Keratinocyte (primary cell): Measurements from ENCODE around the gene KIDINS220. TPM values are rescaled to one million over a fixed set of nuclear protein-coding genes. Genes with fewer than 3 reads are reported as not detected.

ENCODE experiments used
- DNase-seq: peaks from one replicate; pipeline ENCODE4 v3.0.0-alpha.2; 2011; ENCODE audit warnings: low read depth, missing footprints, low spot score
- FAIRE-seq: peaks from 2 replicates; lab custom pipeline; 2011; peaks lifted over from hg19 to GRCh38; lab: Jason Lieb, UNC
- H2AFZ ChIP-seq: 2 replicates; pipeline ENCODE4 v1.6.0; 2012; ENCODE audit warnings: low read length, control low read depth, inconsistent platforms; ENCODE audit not compliant: control insufficient read depth
- H3K27ac ChIP-seq: 2 replicates; pipeline ENCODE4 v1.5.1; 2011; ENCODE audit warnings: low read length; ENCODE audit not compliant: control insufficient read depth, insufficient read depth
- H3K27me3 ChIP-seq: 3 replicates; pipeline ENCODE4 v1.6.0; 2011; ENCODE audit warnings: low read length; ENCODE audit not compliant: control insufficient read depth, insufficient read depth; ENCODE audit errors: extremely low read depth
- H3K36me3 ChIP-seq, 2 experiments: 2 replicates in 1 of 2; 3 replicates in 1 of 2; pipeline ENCODE4 v1.5.1; 2011; ENCODE audit warnings: low read length in 2 of 2, mild to moderate bottlenecking in 1 of 2; ENCODE audit not compliant: control insufficient read depth in 2 of 2, insufficient read depth in 2 of 2; ENCODE audit errors: extremely low read depth in 1 of 2
- H3K4me1 ChIP-seq: 3 replicates; pipeline ENCODE4 v1.5.1; 2011; ENCODE audit warnings: low read length; ENCODE audit not compliant: control insufficient read depth, insufficient read depth; ENCODE audit errors: extremely low read depth
- H3K4me2 ChIP-seq: 3 replicates; pipeline ENCODE4 v1.6.0; 2011; ENCODE audit warnings: low read depth, low read length; ENCODE audit not compliant: control insufficient read depth, insufficient read depth; ENCODE audit errors: extremely low read depth
- H3K4me3 ChIP-seq, 3 experiments: fragments of 200-600 bp in 1 of 3; sonication (generic) in 1 of 3; 2 replicates in 2 of 3; 3 replicates in 1 of 3; pipeline ENCODE4 v1.5.1; 2011 to 2016; ENCODE audit warnings: low read length in 3 of 3, mild to moderate bottlenecking in 3 of 3, control low read depth in 2 of 3, inconsistent platforms in 1 of 3, low read depth in 1 of 3, mixed read lengths in 1 of 3, mixed run types in 1 of 3, moderate library complexity in 1 of 3; ENCODE audit not compliant: control insufficient read depth in 2 of 3, insufficient read depth in 2 of 3; ENCODE audit errors: extremely low read depth in 1 of 3
- H3K79me2 ChIP-seq: 2 replicates; pipeline ENCODE4 v1.6.0; 2012; ENCODE audit warnings: low read length; ENCODE audit not compliant: control insufficient read depth, insufficient read depth
- H3K9ac ChIP-seq: 3 replicates; pipeline ENCODE4 v1.6.0; 2011; ENCODE audit warnings: low read length; ENCODE audit not compliant: control insufficient read depth, insufficient read depth; ENCODE audit errors: extremely low read depth
- H3K9me1 ChIP-seq: 3 replicates; pipeline ENCODE4 v1.6.0; 2011; ENCODE audit warnings: low read length; ENCODE audit not compliant: control insufficient read depth, insufficient read depth; ENCODE audit errors: extremely low read depth
- H3K9me3 ChIP-seq: 2 replicates; pipeline ENCODE4 v1.5.1; 2012; ENCODE audit warnings: low read depth, low read length; ENCODE audit not compliant: control insufficient read depth
- H4K20me1 ChIP-seq: 3 replicates; pipeline ENCODE4 v1.6.0; 2011; ENCODE audit warnings: low read length; ENCODE audit not compliant: control insufficient read depth, insufficient read depth; ENCODE audit errors: extremely low read depth
- EZH2 ChIP-seq: IDR thresholded peaks from one replicate; pipeline ENCODE4 v1.6.1; 2012; ENCODE audit warnings: inconsistent platforms, mild to moderate bottlenecking, low read length, moderate library complexity
- dilution Hi-C: fragments of 300-500 bp; cut with MboI; formaldehyde crosslinking; loops from one replicate; pipeline ENCODE4 v1.7.0; 2020; ENCODE audit warnings: low sequenced_read_pairs; ENCODE audit not compliant: extremely low pct_ligation_motif_present
- polyA plus RNA-seq, 5 experiments: library from polyadenylated mRNA; depleted of rRNA in 3 of 5; stranded (reverse) in 3 of 5; stranded (forward) in 1 of 5; unstranded in 1 of 5; fragments of >200 nt; gene quantifications; 1 replicate in 1 of 5; 2 replicates in 3 of 5; 3 replicates in 1 of 5; pipeline versions ENCODE4 v1.2.1 to v1.2.3, GENCODE V29; 2011 to 2012; ENCODE audit warnings: missing spikeins in 2 of 5, low read depth in 1 of 5, low replicate concordance in 1 of 5
- TF ChIP-seq, protein P1 (sequence below), 3 experiments: IDR thresholded peaks in 1 of 3; conservative IDR thresholded peaks in 1 of 3; optimal IDR thresholded peaks in 1 of 3; 2 replicates in 2 of 3; 3 replicates in 1 of 3; pipeline versions ENCODE3 to v1.5.1; 2011; ENCODE audit warnings: low read length in 3 of 3, mild to moderate bottlenecking in 3 of 3, moderate library complexity in 2 of 3, control low read depth in 1 of 3, inconsistent platforms in 1 of 3; ENCODE audit not compliant: insufficient read depth in 2 of 3; ENCODE audit errors: extremely low read depth in 1 of 3

Gene KIDINS220
- polyA plus RNA-seq, 1 donor (not counting 4 experiments of a cell fraction or from before 2014, with no cell fraction given), result 28.8 TPM

GRCh38 chr2:8709611-8710010, 127.8 kb downstream of the KIDINS220 start:
- peaks cover 6% of the 10 kb centered on the region for H3K4me1 ChIP-seq
- no peaks in the 10 kb centered on the region for H3K36me3 ChIP-seq
- H3K79me2 ChIP-seq, result no peaks in the 10 kb centered on the region
- no peak for TF ChIP-seq EZH2
- TF ChIP-seq, protein P1, sequence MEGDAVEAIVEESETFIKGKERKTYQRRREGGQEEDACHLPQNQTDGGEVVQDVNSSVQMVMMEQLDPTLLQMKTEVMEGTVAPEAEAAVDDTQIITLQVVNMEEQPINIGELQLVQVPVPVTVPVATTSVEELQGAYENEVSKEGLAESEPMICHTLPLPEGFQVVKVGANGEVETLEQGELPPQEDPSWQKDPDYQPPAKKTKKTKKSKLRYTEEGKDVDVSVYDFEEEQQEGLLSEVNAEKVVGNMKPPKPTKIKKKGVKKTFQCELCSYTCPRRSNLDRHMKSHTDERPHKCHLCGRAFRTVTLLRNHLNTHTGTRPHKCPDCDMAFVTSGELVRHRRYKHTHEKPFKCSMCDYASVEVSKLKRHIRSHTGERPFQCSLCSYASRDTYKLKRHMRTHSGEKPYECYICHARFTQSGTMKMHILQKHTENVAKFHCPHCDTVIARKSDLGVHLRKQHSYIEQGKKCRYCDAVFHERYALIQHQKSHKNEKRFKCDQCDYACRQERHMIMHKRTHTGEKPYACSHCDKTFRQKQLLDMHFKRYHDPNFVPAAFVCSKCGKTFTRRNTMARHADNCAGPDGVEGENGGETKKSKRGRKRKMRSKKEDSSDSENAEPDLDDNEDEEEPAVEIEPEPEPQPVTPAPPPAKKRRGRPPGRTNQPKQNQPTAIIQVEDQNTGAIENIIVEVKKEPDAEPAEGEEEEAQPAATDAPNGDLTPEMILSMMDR (optimal IDR thresholded peaks at IDR 0.05 in 1 of 3, IDR thresholded peaks at IDR 0.05 in 1 of 3, conservative IDR thresholded peaks at IDR 0.05 in 1 of 3; ENCODE audit: extremely low read depth in 1 of 3, insufficient read depth in 2 of 3, low read length in 3 of 3), result no peak
- H4K20me1 ChIP-seq, result no peaks in the 10 kb centered on the region
- H3K27ac ChIP-seq, result no peak overlapping the region
- FAIRE-seq, result no peak
- no peak for DNase-seq
- H3K4me3 ChIP-seq, result no peak overlapping the region
- dilution Hi-C loops, result no loop called here
- H3K9me3 ChIP-seq, result no peaks in the 10 kb centered on the region
- H3K9me1 ChIP-seq, result no peaks in the 10 kb centered on the region
- H3K27me3 ChIP-seq, result no peaks in the 10 kb centered on the region
- no peak overlapping the region for H3K9ac ChIP-seq
- no peak overlapping the region for H3K4me2 ChIP-seq
- no peak overlapping the region for H2AFZ ChIP-seq

DNA sequence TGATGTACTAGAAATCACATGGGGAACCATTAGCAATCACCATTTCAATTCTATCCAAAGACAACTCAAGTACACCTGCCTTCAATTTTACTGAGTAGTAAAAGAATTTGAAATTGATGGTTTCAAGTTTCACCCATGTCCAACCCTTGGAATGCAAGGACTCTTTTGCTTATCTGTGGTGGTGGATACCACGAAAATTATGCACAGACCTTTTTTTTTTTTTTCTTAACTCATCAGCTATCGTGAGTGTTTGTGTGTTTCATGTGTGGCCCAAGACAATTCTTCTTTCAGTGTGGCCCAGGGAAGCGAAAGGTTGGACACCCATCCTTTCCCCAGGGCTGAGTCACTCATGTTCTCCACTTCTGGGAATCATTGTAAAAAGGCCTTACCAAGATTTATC, 132.5 kb downstream of the KIDINS220 start:
- no peaks in the 10 kb centered on the region for H3K9me3 ChIP-seq
- H3K36me3 ChIP-seq, result no peaks in the 10 kb centered on the region
- no peaks in the 10 kb centered on the region for H4K20me1 ChIP-seq
- no peaks in the 10 kb centered on the region for H3K4me1 ChIP-seq
- H3K27ac ChIP-seq, result no peak overlapping the region
- no peak overlapping the region for H2AFZ ChIP-seq
- no peaks in the 10 kb centered on the region for H3K27me3 ChIP-seq
- dilution Hi-C loops, result no loop called here
- H3K4me2 ChIP-seq, result no peak overlapping the region
- no peak overlapping the region for H3K4me3 ChIP-seq
- no peak for TF ChIP-seq EZH2
- TF ChIP-seq, protein P1 (optimal IDR thresholded peaks at IDR 0.05 in 1 of 3, IDR thresholded peaks at IDR 0.05 in 1 of 3, conservative IDR thresholded peaks at IDR 0.05 in 1 of 3; ENCODE audit: extremely low read depth in 1 of 3, insufficient read depth in 2 of 3, low read length in 3 of 3), result no peak
- no peak for DNase-seq
- no peaks in the 10 kb centered on the region for H3K79me2 ChIP-seq
- H3K9ac ChIP-seq, result no peak overlapping the region
- FAIRE-seq, result no peak
- H3K9me1 ChIP-seq, result no peaks in the 10 kb centered on the region
